Measurements from ENCODE around the gene YLPM1.

YLPM1 gene

DNA sequence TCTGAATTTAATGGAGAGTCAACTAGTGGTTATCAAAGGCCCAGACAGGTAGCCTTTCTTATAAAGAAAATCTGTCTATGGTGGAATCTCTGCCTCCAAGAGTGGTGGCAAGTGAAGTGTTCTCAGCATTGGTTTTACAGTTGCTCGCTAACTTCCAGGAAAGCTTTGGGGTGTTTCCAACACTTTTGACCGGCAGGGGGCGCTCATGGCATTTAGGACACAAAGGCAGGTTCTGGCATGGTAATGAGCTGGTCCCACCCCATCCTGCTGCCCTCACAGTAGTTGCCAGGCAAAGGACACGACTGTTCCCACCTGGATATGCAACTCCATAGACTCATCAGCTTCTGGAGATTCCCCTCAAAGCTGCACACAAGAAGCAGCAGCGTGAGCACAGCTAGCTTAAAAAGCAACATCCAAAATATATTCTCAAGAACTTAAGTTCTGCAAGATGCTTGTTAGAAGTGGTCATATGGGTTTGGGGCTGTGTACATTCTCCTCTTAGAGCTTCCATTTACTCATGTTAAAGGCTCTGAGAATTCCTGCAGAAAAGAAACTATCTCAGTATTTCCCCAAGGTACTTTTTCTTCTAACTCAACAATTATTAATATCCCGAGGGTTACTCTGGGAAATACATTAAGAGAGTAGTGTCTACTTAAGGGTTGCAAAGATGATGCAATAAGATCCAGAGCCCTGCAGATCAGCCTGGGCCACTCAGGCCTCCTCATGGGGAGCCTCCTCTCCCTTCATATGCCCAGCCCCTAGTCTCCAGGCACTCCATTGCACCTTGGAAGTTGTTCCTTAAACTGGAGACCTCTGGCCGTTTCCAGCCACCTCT lies 98.0 kb downstream of the YLPM1 start (continued):
- TF ChIP-seq, protein P1, sequence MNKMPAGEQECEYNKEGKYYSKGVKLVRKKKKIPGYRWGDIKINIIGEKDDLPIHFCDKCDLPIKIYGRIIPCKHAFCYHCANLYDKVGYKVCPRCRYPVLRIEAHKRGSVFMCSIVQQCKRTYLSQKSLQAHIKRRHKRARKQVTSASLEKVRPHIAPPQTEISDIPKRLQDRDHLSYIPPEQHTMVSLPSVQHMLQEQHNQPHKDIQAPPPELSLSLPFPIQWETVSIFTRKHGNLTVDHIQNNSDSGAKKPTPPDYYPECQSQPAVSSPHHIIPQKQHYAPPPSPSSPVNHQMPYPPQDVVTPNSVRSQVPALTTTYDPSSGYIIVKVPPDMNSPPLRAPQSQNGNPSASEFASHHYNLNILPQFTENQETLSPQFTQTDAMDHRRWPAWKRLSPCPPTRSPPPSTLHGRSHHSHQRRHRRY (tag by site-specific recombination; IDR thresholded peaks at IDR 0.05), result no peak
- no peak for TF ChIP-seq ZNF132 (tag by site-specific recombination; IDR thresholded peaks at IDR 0.05; ENCODE audit: borderline replicate concordance)
- TF ChIP-seq SP2 (tag by site-specific recombination; IDR thresholded peaks at IDR 0.05), result no peak
- no peak for TF ChIP-seq ZIC2 (tag by site-specific recombination; IDR thresholded peaks at IDR 0.05)
- no peak for TF ChIP-seq ZNF529 (tag by site-specific recombination; IDR thresholded peaks at IDR 0.05; ENCODE audit: insufficient replicate concordance)
- TF ChIP-seq ZNF600 (tag by site-specific recombination; IDR thresholded peaks at IDR 0.05), result peak; percentile 91
- no peak for TF ChIP-seq ZNF768 (tag by site-specific recombination; IDR thresholded peaks at IDR 0.05)
- TF ChIP-seq ZNF776 (tag by site-specific recombination; IDR thresholded peaks at IDR 0.05; ENCODE audit: borderline replicate concordance), result no peak
- TF ChIP-seq, protein P2, sequence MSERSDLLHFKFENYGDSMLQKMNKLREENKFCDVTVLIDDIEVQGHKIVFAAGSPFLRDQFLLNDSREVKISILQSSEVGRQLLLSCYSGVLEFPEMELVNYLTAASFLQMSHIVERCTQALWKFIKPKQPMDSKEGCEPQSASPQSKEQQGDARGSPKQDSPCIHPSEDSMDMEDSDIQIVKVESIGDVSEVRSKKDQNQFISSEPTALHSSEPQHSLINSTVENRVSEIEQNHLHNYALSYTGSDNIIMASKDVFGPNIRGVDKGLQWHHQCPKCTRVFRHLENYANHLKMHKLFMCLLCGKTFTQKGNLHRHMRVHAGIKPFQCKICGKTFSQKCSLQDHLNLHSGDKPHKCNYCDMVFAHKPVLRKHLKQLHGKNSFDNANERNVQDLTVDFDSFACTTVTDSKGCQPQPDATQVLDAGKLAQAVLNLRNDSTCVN (tag by site-specific recombination; optimal IDR thresholded peaks at IDR 0.05), result no peak
- TF ChIP-seq ZNF292 (tag by site-specific recombination; IDR thresholded peaks at IDR 0.05; ENCODE audit: borderline replicate concordance, low read depth), result no peak
- TF ChIP-seq, protein P3, sequence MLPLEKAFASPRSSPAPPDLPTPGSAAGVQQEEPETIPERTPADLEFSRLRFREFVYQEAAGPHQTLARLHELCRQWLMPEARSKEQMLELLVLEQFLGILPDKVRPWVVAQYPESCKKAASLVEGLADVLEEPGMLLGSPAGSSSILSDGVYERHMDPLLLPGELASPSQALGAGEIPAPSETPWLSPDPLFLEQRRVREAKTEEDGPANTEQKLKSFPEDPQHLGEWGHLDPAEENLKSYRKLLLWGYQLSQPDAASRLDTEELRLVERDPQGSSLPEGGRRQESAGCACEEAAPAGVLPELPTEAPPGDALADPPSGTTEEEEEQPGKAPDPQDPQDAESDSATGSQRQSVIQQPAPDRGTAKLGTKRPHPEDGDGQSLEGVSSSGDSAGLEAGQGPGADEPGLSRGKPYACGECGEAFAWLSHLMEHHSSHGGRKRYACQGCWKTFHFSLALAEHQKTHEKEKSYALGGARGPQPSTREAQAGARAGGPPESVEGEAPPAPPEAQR (tag by site-specific recombination; IDR thresholded peaks at IDR 0.05), result no peak
- TF ChIP-seq ZSCAN30 (tag by site-specific recombination; IDR thresholded peaks at IDR 0.05), result no peak
- no peak for TF ChIP-seq TRIM28 (IDR thresholded peaks at IDR 0.05; ENCODE audit: borderline replicate concordance, low read length)
- TF ChIP-seq ZNF391 (tag by site-specific recombination; IDR thresholded peaks at IDR 0.05; ENCODE audit: borderline replicate concordance, low read depth), result no peak
- no peak for TF ChIP-seq ZNF157 (tag by site-specific recombination; IDR thresholded peaks at IDR 0.05)
- TF ChIP-seq ZNF202 (tag by site-specific recombination; IDR thresholded peaks at IDR 0.05; ENCODE audit: borderline replicate concordance), result no peak
- TF ChIP-seq ZNF121 (tag by site-specific recombination; IDR thresholded peaks at IDR 0.05), result no peak
- TF ChIP-seq, protein P4, sequence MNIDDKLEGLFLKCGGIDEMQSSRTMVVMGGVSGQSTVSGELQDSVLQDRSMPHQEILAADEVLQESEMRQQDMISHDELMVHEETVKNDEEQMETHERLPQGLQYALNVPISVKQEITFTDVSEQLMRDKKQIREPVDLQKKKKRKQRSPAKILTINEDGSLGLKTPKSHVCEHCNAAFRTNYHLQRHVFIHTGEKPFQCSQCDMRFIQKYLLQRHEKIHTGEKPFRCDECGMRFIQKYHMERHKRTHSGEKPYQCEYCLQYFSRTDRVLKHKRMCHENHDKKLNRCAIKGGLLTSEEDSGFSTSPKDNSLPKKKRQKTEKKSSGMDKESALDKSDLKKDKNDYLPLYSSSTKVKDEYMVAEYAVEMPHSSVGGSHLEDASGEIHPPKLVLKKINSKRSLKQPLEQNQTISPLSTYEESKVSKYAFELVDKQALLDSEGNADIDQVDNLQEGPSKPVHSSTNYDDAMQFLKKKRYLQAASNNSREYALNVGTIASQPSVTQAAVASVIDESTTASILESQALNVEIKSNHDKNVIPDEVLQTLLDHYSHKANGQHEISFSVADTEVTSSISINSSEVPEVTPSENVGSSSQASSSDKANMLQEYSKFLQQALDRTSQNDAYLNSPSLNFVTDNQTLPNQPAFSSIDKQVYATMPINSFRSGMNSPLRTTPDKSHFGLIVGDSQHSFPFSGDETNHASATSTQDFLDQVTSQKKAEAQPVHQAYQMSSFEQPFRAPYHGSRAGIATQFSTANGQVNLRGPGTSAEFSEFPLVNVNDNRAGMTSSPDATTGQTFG (tag by site-specific recombination; IDR thresholded peaks at IDR 0.05; ENCODE audit: borderline replicate concordance), result no peak
- TF ChIP-seq, protein P5, sequence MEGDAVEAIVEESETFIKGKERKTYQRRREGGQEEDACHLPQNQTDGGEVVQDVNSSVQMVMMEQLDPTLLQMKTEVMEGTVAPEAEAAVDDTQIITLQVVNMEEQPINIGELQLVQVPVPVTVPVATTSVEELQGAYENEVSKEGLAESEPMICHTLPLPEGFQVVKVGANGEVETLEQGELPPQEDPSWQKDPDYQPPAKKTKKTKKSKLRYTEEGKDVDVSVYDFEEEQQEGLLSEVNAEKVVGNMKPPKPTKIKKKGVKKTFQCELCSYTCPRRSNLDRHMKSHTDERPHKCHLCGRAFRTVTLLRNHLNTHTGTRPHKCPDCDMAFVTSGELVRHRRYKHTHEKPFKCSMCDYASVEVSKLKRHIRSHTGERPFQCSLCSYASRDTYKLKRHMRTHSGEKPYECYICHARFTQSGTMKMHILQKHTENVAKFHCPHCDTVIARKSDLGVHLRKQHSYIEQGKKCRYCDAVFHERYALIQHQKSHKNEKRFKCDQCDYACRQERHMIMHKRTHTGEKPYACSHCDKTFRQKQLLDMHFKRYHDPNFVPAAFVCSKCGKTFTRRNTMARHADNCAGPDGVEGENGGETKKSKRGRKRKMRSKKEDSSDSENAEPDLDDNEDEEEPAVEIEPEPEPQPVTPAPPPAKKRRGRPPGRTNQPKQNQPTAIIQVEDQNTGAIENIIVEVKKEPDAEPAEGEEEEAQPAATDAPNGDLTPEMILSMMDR (tag by site-specific recombination; IDR thresholded peaks at IDR 0.05), result peak; percentile 70; the same call in 1 of the 2 replicates
- TF ChIP-seq, protein P6, sequence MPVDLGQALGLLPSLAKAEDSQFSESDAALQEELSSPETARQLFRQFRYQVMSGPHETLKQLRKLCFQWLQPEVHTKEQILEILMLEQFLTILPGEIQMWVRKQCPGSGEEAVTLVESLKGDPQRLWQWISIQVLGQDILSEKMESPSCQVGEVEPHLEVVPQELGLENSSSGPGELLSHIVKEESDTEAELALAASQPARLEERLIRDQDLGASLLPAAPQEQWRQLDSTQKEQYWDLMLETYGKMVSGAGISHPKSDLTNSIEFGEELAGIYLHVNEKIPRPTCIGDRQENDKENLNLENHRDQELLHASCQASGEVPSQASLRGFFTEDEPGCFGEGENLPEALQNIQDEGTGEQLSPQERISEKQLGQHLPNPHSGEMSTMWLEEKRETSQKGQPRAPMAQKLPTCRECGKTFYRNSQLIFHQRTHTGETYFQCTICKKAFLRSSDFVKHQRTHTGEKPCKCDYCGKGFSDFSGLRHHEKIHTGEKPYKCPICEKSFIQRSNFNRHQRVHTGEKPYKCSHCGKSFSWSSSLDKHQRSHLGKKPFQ (tag by site-specific recombination; IDR thresholded peaks at IDR 0.05), result 0 out of 2 replicates have a peak, but pooled peaks have one; percentile 38
- no peak for TF ChIP-seq WT1 (tag by site-specific recombination; IDR thresholded peaks at IDR 0.05)
- no peak for TF ChIP-seq ZNF621 (tag by site-specific recombination; IDR thresholded peaks at IDR 0.05)
- TF ChIP-seq, protein P7, sequence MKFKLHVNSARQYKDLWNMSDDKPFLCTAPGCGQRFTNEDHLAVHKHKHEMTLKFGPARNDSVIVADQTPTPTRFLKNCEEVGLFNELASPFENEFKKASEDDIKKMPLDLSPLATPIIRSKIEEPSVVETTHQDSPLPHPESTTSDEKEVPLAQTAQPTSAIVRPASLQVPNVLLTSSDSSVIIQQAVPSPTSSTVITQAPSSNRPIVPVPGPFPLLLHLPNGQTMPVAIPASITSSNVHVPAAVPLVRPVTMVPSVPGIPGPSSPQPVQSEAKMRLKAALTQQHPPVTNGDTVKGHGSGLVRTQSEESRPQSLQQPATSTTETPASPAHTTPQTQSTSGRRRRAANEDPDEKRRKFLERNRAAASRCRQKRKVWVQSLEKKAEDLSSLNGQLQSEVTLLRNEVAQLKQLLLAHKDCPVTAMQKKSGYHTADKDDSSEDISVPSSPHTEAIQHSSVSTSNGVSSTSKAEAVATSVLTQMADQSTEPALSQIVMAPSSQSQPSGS (tag by site-specific recombination; IDR thresholded peaks at IDR 0.05; ENCODE audit: low read depth), result no peak
- TF ChIP-seq, protein P8, sequence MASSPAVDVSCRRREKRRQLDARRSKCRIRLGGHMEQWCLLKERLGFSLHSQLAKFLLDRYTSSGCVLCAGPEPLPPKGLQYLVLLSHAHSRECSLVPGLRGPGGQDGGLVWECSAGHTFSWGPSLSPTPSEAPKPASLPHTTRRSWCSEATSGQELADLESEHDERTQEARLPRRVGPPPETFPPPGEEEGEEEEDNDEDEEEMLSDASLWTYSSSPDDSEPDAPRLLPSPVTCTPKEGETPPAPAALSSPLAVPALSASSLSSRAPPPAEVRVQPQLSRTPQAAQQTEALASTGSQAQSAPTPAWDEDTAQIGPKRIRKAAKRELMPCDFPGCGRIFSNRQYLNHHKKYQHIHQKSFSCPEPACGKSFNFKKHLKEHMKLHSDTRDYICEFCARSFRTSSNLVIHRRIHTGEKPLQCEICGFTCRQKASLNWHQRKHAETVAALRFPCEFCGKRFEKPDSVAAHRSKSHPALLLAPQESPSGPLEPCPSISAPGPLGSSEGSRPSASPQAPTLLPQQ (tag by site-specific recombination; IDR thresholded peaks at IDR 0.05), result peak; percentile 60
- no peak for TF ChIP-seq ZNF610 (tag by site-specific recombination; IDR thresholded peaks at IDR 0.05; ENCODE audit: borderline replicate concordance)

All from HEK293 (cell line).